ENCODE results near the gene MOBP.

The MOBP gene

DNA sequence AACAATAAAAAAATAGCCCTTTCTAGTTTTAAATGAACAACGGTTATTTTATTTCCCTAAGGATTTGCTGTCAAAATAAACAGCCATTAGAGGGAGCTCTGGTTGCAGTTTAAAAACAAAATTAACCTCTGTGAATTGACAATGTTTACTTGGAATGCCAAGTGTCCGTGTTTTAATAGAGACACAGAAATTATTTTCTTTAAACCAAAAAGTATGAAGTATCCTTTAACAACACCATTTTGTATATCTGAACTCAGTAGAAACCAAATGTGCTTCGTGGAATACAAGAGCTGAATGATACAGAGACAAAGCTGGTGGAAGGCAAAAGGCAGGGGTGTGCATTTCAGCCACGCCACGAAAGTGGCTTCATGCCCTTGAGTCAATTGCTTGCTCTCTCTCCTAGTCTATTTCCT, 74.4 kb downstream of the MOBP start:
- DNase-seq (ENCODE audit: low read depth) = no peak

DNA sequence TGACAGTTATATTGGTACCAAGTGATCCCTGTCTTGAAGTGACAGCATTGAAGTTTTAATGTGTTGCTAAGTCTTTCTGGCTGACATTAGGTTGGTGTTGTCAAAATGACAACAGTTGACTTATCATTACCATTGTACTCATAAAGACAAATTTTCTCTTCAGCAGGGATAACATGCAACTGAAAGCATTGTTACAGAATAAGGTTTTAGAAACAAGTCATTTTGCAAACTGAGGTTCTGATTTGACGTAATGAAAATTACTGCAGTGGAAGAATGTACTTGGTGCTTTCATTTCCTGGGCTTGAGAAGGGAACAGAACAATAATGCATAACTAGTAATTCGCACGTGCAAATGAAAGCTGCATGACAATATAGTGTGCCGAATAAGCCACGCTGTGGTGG, 75.1 kb downstream of the MOBP start:
- no peak for DNase-seq (ENCODE audit: low read depth)

DNA sequence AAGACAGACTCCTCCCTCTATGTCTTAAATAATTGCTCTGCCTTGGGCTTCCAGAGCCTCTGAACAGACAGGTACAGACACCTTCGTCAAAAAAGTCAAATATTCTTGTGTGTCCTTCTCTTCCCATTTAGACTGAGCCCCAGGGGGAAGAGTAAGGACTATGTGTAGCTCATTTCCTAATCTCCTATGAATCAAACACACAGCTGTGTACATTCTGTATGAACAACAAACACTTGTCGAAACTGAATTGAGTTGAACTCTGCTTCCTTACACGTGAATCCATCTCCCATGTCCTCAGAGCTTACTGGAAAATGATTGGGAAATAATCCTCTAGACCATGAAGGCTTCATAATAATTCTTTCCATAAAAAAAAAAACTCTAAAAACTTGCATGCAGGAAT, 80.8 kb downstream of the MOBP start:
- no peak for DNase-seq (ENCODE audit: low read depth)

DNA sequence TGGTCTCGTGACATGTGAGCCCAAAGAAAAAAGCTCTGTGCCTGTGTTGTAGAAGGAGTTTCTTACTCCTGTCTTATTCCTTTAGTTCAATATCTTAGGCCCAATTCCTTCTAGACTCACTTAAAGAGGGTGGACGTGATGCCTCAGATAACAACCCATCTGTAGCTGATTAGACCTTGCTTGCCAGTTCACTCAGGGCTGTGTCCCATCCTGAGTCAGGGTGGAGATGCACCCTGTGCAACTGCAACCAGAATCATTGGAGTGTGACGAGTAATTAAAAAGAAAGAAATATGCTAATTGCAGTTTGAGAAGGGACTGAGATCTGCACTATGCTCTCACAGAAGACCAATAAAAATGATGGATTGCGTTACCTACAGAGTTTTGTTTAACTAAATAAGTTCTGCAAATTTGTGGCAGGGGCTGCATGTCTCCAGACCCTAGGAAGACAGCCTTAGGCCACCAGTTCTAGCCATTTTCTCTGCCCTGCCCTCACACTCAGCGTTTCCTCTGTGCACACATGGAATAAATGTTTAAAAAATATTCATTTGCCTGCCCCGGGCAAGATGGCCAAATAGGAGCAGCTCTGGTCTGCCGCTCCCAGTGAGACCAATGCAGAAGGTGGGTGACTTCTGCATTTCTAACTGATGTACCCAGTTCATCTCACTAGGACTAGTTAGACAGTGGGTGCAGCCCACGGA, 83.0 kb downstream of the MOBP start:
- no peak for DNase-seq (ENCODE audit: low read depth)
